ENCODE results near the gene XNDC1N.
"Not testable (repeated sequence)": the region's sequence is repeated elsewhere in the genome, so short reads cannot be mapped to it uniquely, and the experiment has no call there.

XNDC1N gene

DNA sequence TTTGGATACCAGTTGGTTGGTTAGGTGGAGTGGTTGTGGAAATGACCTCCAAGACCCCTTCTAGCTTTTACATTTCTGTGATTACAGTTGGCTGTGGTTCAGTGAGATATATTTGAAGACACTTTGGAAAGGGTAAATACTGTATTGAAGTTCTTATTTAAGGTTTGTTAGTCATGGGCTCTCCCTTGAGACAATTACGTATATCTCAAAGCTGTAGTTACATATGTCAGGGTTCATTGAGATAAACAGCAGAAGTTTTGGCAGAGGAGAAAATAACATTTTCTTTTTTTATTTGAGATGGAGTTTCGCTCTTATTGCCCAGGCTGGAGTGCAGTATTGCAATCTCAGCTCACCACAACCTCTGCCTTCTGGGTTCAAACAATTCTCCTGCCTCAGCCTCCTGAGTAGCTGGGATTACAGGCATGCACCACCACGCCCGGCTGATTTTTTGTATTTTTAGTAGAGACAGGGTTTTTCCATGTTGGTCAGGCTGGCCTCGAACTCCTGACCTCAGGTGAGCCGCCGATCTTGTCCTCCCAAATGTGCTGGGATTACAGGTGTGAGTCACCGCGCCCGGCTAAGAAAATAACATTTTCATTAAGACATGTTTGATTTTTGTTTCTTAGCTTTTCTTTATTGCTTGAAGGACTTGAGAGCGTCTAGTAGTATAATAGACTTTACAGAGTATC lies 2.3 kb upstream of the XNDC1N start:
- DNase-seq: peak; percentile 48 to 49

DNA sequence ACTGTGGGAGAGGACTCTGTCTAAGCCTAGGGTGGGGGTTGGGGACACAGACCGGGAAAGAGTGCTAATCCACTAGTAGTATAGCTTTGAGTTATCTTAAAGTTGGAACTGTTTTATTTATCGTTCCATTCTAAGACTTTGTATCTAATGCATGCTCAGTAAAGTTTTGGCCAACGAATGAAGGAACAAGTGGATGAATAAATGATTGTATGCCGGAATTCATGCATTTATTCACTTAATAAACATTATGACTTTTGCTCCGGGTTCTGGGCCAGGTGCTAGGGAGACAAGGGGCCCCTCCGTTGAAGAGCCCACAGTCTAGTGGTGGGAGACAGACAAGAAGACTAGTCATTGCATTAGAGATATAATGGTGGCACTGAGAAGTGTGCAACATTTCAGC lies 1.1 kb upstream of the XNDC1N start:
- no peak for DNase-seq

DNA sequence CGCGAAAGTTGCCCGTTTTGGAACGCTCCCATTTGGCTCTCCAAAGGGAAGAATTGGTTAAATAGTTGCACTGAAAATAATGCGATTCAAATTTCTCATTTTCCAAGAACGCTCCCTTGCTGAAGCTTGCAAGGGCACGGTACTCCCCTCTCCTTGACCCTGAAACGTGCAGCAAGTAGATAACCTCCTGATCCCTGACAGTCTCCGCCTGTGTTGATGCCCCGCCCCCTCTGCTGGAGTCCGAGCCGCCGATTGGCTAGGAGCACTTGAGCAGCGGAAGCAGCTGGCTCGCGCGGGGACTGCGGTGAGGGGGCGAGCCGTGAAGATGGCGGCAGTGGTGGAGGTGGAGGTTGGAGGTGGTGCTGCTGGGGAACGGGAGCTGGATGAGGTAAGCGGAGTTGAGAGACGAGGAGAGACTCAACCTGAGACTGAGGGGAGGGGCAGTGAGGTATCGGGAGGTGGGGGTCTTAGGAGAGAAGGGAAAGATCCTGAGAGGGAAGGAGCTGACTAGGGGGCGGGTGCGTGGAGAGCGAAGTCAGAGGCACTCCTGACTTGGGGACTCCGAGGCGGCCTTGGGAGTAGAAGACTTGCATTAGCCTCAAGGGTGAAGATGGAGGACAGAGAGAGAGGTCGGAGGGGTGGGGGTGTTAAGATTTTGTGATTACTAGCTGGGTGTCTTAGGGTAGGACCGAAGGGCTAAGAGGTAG lies 496 bp upstream of the XNDC1N start, which contains the start of gene RNF121:
TSS of gene RNF121 (plus strand) at position 310 of the 707 bp plus-strand sequence. CDS start at position 326, 16 bp downstream.
- DNase-seq: peak; percentile 99

DNA sequence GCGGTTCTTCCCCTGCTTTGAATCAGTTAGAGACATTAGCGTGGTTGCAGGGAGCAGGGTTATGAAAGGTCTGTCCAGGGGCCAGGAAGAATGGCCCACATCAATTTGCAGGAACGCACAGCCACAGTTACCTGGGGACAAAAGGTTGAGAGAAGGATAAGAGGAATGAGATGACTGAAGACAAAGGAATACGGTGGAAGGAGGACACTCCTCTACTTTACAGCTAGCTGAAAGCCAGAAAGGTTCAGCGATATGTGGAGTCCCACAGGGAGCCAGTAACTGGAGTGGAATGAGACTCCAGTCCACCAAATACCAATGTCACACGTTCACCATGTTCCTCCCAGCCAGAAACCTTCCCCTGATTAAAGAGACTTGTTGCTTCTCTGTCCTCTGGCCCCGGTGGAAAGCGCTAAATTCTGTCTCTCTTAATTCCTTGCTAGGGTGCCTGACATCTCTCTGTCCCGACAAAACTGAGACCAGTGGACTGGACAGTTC lies 10.7 kb downstream of the XNDC1N start:
- no peak for DNase-seq

DNA sequence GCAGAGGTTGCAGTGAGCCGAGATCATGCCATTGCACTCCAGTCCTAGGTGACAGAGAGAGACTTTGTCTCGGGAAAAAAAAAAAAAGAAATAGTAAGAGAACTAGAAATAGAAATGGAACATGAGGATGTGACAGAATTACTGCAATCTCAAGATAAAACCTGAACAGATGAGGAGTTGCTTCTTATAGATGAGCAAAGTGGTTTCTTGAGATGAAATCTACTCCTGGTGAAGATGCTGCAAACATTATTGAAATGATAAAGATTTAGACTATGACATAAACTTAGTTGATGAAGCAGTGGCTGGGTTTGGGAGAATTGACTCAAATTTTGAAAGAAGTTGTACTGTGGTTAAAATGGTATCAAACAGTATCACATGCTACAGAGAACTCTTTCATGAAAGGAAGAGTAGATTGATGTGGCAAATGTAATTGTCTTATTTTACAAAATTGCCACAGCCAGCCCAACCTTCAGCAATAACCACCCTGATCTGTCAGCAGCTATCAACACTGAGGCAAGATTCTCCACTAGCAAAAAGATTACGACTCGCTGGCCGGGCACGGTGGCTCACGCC lies 13.7 kb downstream of the XNDC1N start:
- peak in 1 of 2 experiments; percentile 12 for DNase-seq

DNA sequence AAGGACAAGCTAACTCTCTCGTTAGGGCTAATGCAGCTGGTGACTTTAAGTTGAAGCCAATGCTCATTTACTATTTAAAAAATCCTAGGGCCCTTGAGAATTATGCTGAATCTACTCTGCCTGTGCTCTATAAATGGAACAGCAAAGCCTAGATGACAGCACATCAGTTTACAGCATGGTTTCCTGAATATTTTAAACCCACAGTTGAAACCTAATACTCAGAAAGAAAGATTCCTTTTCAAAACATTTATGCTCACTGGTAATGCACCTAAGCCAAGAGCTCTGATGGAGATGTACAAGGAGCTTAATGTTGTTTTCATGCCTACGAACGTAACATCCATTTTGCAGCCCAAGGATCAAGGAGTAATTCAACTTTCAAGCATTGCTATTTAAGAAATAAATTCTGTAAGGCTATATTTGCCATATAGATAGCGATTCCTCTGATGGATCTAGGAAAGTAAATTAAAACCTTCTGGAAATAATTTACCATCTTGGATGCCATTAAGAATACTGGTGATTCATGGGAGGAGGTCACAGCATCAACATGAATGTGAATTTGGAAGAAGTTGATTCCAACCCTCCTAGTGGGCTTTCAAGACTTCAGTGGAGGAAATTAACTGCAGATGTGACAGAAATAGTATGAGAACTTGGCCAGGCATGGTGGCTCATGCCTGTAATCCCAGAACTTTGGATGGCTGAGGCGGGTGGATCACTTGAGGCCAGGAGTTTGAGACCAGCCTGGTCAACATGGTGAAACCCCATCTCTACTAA lies 14.5 kb downstream of the XNDC1N start:
- DNase-seq: no peak

DNA sequence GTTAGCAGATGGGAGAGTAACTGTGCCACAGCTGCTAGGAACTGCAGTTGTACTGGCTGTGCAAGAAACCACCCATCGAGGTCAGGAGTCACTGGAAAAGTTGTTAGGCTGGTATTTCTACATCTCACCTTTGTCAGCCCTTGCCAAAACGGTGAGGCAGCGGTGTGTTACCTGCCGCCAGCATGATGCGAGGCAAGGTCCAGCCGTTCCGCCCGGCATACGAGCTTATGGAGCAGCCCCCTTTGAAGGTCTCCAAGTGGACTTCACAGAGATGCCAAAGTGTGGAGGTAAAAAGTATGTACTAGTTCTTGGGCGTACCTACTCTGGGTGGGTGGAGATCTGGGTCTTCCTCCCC lies 16.4 kb downstream of the XNDC1N start:
- DNase-seq: not testable (repeated sequence)

DNA sequence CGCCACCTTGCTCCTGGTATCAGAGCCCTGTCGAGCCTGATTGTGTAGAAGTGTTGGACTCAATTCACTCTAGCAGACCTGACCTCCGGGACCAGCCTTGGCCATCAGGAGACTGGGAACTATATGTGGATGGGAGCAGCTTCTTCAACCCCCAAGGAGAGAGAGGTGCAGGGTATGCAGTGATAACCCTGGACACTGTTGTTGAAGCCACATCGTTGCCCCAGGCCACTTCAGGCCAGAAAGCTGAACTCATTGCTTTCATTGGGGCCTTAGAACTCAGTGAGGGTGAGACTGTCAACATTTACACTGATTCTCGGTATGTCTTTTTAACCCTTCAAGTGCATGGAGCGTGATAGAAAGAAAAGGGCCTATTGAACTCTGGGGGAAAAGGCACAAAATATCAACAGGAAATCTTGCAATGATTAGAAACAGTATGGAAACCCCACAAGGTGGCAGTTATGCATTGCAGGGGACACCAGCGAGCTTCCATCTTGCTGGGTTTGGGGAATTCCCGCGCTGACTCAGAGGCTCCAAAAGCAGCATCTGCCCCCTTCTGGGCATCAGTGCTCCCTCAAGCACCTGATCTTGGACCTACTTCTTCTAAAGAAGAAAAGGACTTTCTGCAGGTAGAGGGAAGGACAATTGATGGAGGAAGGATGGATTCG lies 16.9 kb downstream of the XNDC1N start:
- DNase-seq: peak; percentile 85 to 89

DNA sequence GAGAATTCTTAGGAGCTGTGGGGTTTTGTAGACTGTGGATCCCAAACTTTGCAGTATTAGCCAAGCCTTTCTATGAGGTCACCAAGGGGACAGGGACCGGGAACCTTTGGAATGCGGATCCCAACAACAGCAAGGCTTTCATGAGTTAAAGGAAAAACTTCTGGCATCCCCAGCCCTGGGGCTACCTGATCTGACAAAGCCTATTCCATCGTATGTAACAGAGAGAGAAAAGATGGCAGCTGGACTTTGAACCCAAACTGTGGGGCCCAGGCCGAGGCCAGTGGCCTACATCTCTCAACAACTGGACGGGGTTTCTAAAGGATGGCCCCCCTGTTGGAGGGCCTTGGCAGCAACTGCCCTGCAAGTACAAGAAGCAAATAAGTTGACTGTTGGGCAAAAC lies 17.6 kb downstream of the XNDC1N start:
- not testable (repeated sequence) for DNase-seq

DNA sequence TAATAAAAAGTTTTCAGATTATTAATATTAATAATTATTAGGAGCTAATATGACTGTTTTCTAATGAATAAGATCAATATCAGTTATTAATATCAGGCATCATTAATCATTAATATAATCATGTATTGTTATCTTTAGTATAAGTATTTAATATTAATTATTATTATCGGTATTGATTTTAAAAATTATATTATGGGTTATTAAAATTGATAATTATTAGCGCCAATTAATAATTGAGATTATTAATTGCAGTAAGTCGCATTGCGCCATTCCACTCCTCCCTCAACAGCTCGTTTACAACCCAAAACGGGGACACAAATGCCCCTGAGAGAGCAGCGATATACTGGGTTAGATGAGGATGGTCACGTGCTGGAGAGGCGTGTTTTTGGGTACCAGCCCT lies 20.2 kb downstream of the XNDC1N start:
- no peak for DNase-seq

DNA sequence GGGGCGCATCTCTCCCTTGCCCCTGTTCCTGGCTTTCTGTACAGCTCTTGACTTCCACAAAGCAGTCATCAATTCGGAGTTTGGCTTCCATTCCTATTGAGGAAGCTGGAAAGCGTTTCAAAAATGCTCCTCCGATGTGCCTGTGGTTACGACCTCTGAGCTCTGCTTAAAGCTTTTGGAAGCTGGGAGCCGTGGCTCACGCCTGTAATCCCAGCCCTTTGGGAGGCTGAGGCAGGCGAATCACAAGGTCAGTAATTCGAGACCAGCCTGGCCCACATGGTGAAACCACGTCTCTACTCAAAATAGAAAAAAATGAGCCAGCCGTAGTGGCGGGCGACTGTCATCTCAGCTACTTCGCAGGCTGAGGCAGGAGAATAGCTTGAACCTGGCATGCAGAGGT lies 27.3 kb downstream of the XNDC1N start:
- DNase-seq: not testable (repeated sequence)

DNA sequence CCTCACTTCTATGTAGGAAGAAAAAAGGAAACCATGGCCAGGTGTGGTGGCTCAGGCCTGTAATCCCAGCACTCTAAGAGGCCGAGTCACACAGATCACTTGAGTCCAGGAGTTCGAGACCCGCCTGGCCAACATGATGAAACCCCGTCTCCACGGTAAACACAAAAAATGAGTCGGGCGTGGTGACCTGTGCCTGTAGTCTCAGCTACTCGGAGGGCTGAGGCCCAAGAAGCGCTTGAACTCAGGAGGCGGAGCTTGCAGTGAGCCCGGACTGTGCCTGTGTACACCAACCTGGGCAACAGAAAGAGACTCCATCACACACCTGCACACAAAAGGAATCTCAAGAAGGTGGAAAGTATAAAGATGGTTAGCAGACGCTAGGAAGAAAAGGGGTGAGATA lies 32.4 kb downstream of the XNDC1N start:
- no peak for DNase-seq

DNA sequence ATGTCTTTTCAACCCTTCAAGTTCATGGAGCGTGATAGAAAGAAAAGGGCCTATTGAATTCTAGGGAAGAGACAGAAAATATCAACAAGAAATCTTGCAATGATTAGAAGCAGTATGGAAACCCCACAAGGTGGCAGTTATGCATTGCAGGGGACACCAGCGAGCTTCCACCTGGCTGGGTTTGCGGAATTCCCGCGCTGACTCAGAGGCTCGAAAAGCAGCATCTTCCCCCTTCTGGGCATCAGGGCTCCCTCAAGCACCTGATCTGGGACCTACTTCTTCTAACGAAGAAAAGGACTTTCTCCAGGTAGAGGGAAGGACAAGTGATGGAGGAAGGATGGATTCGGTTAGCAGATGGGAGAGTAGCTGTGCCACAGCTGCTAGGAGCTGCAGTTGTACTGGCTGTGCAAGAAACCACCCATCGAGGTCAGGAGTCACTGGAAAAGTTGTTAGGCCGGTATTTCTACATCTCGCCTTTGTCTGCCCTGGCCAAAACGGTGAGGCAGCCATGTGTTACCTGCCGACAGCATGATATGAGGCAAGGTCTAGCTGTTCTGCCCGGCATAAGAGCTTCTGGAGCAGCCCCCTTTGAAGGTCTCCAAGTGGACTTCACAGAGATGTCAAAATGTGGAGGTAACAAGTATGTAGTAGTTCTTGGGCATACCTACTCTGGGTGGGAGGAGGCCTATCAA lies 39.1 kb downstream of the XNDC1N start:
- DNase-seq: not testable (repeated sequence)

DNA sequence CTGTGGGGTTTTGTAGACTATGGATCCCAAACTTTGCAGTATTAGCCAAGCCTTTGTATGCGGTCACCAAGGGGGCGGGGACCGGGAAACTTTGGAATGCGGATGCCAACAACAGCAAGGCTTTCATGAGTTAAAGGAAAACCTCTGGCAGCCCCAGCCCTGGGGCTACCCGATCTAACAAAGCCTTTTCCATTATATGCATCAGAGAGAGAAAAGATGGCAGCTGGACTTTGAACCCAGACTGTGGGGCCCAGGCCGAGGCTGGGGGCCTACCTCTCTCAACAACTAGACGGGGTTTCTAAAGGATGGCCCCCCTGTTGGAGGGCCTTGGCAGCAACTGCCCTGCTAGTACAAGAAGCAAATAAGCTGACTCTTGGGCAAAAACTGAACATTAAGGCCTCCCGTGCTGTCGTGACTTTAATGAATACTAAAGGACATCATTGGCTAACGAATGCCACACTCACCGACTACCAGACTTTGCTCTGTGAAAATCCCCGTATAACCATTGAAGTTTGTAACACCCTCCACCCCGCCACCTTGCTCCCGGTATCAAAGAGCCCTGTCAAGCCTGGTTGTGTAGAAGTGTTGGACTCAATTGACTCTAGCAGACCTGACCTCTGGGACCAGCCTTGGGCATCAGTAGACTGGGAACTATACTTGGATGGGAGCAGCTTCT lies 39.9 kb downstream of the XNDC1N start:
- DNase-seq: not testable (repeated sequence)

DNA sequence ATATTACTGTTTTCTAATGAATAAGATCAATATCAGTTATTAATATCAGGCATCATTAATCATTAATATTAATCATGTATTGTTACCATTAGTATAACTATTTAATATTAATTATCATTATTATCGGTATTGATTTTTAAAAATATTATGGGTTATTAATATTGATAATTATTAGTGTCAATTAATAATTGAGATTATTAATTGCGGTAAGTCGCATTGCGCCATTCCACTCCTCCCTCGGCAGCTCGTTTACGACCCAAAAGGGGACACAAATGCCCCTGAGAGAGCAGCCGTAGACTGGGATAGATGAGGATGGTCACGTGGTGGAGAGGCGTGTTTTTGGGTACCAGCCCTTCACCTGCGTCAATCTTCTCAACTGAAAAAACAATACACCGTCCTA lies 42.6 kb downstream of the XNDC1N start:
- DNase-seq: not testable (repeated sequence)
